Measurements from ENCODE around the gene NEK6. TPM values are rescaled to one million over a fixed set of nuclear protein-coding genes. Genes with fewer than 3 reads are reported as not detected.

NEK6 gene
- total RNA-seq, 1 donor from 2014 or later = 115 TPM

- H3K4me3 Mint-ChIP-seq (ENCODE audit: unreplicated experiment) = no peak overlapping the region
- no peaks in the 10 kb centered on the region for H3K27me3 Mint-ChIP-seq (ENCODE audit: unreplicated experiment)
- peaks cover 7% of the 10 kb centered on the region for H3K4me1 Mint-ChIP-seq (ENCODE audit: unreplicated experiment)
- no peak for DNase-seq (ENCODE audit: extremely low spot score, unreplicated experiment)
- TF ChIP-seq CTCF (IDR thresholded peaks at IDR 0.05) = no peak
- no peaks in the 10 kb centered on the region for H3K9me3 Mint-ChIP-seq (ENCODE audit: unreplicated experiment)
- no peak overlapping the region for H3K27ac Mint-ChIP-seq (ENCODE audit: unreplicated experiment)
- H3K36me3 Mint-ChIP-seq (ENCODE audit: unreplicated experiment) = peaks cover 49% of the 10 kb centered on the region
Measured at GRCh38 chr9:124348831-124349230, 91.1 kb downstream of the NEK6 start.

- no peak overlapping the region for H3K4me3 Mint-ChIP-seq (ENCODE audit: unreplicated experiment)
- no peak for DNase-seq (ENCODE audit: extremely low spot score, unreplicated experiment)
- peaks cover 52% of the 10 kb centered on the region for H3K36me3 Mint-ChIP-seq (ENCODE audit: unreplicated experiment)
- H3K27ac Mint-ChIP-seq (ENCODE audit: unreplicated experiment) = no peak overlapping the region
- H3K9me3 Mint-ChIP-seq (ENCODE audit: unreplicated experiment) = no peaks in the 10 kb centered on the region
- H3K4me1 Mint-ChIP-seq (ENCODE audit: unreplicated experiment) = peaks cover 3% of the 10 kb centered on the region
- H3K27me3 Mint-ChIP-seq (ENCODE audit: unreplicated experiment) = no peaks in the 10 kb centered on the region
- TF ChIP-seq CTCF (IDR thresholded peaks at IDR 0.05) = no peak
Measured at GRCh38 chr9:124349267-124349666, 91.5 kb downstream of the NEK6 start.

GRCh38 chr9:124349675-124350493 lies 92.1 kb downstream of the NEK6 start:
- Mint-ChIP-seq H3K27me3 (ENCODE audit: unreplicated experiment) (no peaks in the 10 kb centered on the region), H3K27ac (ENCODE audit: unreplicated experiment) (no peak overlapping the region), H3K9me3 (ENCODE audit: unreplicated experiment) (no peaks in the 10 kb centered on the region), H3K4me1 (ENCODE audit: unreplicated experiment) (peaks cover 6% of the 10 kb centered on the region), H3K36me3 (ENCODE audit: unreplicated experiment) (peaks cover 55% of the 10 kb centered on the region), H3K4me3 (ENCODE audit: unreplicated experiment) (no peak overlapping the region)
- no peak for DNase-seq (ENCODE audit: extremely low spot score, unreplicated experiment)
- no peak for TF ChIP-seq CTCF (IDR thresholded peaks at IDR 0.05)

- H3K4me3 Mint-ChIP-seq (ENCODE audit: unreplicated experiment) = no peak overlapping the region
- DNase-seq (ENCODE audit: extremely low spot score, unreplicated experiment) = no peak
- TF ChIP-seq CTCF (IDR thresholded peaks at IDR 0.05) = no peak
- peaks cover 49% of the 10 kb centered on the region for H3K36me3 Mint-ChIP-seq (ENCODE audit: unreplicated experiment)
- no peaks in the 10 kb centered on the region for H3K27me3 Mint-ChIP-seq (ENCODE audit: unreplicated experiment)
- H3K9me3 Mint-ChIP-seq (ENCODE audit: unreplicated experiment) = no peaks in the 10 kb centered on the region
- H3K4me1 Mint-ChIP-seq (ENCODE audit: unreplicated experiment) = peaks cover 3% of the 10 kb centered on the region
- peak overlapping the region; percentile 25 for H3K27ac Mint-ChIP-seq (ENCODE audit: unreplicated experiment)
Measured at GRCh38 chr9:124350494-124351263, 92.9 kb downstream of the NEK6 start.

Data from osteocyte (in vitro differentiated cells).